T47D (cell line): ENCODE measurements around the gene ADGRD1.

Experiments used
- DNase-seq, 2 experiments: peaks; one replicate each; pipeline versions ENCODE4 v3.0.0 to v3.0.0-alpha.2; 2011 to 2012; ENCODE audit warnings: low read depth in 1 of 2, low spot score in 1 of 2
- JUND ChIP-seq: IDR thresholded peaks from 2 replicates; pipeline ENCODE4 v1.6.1; 2012; ENCODE audit warnings: low read depth
- in situ Hi-C: cut with HindIII; loops from 2 replicates; pipeline ENCODE4 v1.10.0; 2016; ENCODE audit warnings: low sequenced_read_pairs, low pct_unique_long_range_greater_than_20kb

ADGRD1 gene

GRCh38 chr12:131020326-131021153 is 66.8 kb downstream of the ADGRD1 start:
- in situ Hi-C loops: no loop called here
- no peak for DNase-seq
- TF ChIP-seq JUND: no peak

GRCh38 chr12:131021154-131021541 is 67.4 kb downstream of the ADGRD1 start:
- in situ Hi-C loops: no loop called here
- no peak for DNase-seq
- no peak for TF ChIP-seq JUND

- in situ Hi-C loops: no loop called here
- DNase-seq: no peak
- TF ChIP-seq JUND: no peak
Measured at GRCh38 chr12:131024026-131024425, 70.3 kb downstream of the ADGRD1 start.

GRCh38 chr12:131024721-131025120 is 71.0 kb downstream of the ADGRD1 start:
- no peak for DNase-seq
- in situ Hi-C loops: no loop called here
- TF ChIP-seq JUND: no peak

GRCh38 chr12:131025234-131025633 is 71.5 kb downstream of the ADGRD1 start:
- in situ Hi-C loops: no loop called here
- no peak for DNase-seq
- TF ChIP-seq JUND: no peak

GRCh38 chr12:131025939-131026702 is 72.4 kb downstream of the ADGRD1 start:
- peak in 1 of 2 experiments; percentile 33 for DNase-seq
- in situ Hi-C loops: no loop called here
- TF ChIP-seq JUND: no peak

- TF ChIP-seq JUND: no peak
- in situ Hi-C loops: no loop called here
- DNase-seq: no peak
Measured at GRCh38 chr12:131026754-131027153, 73.0 kb downstream of the ADGRD1 start.

- DNase-seq: no peak
- in situ Hi-C loops: no loop called here
- no peak for TF ChIP-seq JUND
Measured at GRCh38 chr12:131027264-131027663, 73.6 kb downstream of the ADGRD1 start.

- TF ChIP-seq JUND: no peak
- no peak for DNase-seq
Measured at GRCh38 chr12:131027876-131028586, 74.3 kb downstream of the ADGRD1 start.

DNA sequence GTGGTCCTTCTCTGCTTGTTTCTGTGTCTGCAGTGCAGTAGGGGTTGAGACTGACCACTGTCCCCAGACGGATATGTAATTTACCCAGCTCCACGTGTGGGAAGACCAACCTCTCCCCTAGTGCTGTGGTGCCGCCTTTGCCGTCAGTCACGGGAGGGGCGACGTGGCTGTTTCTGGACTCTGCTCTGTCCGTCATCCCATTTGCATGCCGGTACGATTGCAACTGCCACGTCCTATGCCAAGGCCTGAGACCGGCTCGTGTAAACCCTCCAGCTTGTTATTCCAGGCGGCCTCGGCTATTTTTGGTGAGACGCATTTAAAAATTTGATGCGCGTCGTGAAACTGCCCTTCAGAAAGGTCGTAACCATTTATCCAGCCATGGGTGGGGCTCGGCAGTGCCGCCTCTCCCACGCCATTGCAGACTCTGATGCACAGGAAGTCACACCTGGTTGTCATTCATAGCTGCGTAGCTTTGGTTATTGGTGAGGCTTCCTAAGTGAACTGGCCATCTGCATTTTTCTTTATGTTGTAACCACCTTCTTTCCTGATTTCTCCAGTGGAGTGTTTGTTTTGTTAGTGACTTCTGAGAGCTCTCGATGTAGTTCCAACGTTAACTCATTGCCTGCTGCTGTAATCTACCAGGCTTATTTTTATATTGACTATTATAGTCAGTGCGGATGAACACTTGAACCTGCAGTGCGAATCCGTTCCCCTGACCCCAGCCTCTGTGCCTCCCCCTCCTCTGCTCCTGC is 75.1 kb downstream of the ADGRD1 start:
- in situ Hi-C loops: no loop called here
- no peak for DNase-seq
- no peak for TF ChIP-seq JUND

More at GRCh38 chr12:131027876-131028586, 74.3 kb downstream of the ADGRD1 start:
- in situ Hi-C loops: no loop called here

- TF ChIP-seq JUND: no peak
- in situ Hi-C loops: no loop called here
- no peak for DNase-seq
Measured at GRCh38 chr12:131030472-131031328, 77.0 kb downstream of the ADGRD1 start.
